ENCODE results near the gene POLD1.

The POLD1 gene

GRCh38 chr19:50459067-50459456 lies 74.9 kb downstream of the POLD1 start:
- H3K27ac ChIP-seq: no peak overlapping the region
- ChIA-PET POLR2A (ENCODE audit: low non-redundant PET) (no interaction called here), CTCF (no interaction called here)
- DNase-seq (ENCODE audit: low spot score): no peak
- no peak for TF ChIP-seq CTCF (conservative IDR thresholded peaks at IDR 0.05; ENCODE audit: low read depth)

- no peak for TF ChIP-seq CTCF (conservative IDR thresholded peaks at IDR 0.05; ENCODE audit: low read depth)
- CTCF ChIA-PET: interaction anchor here (0.7 to 1.5 kb wide), 2 partner anchors 22 to 1041 kb away, joined by 3 to 5 read pairs; no protein-coding TSS in a partner anchor
- no peak overlapping the region for H3K27ac ChIP-seq
- POLR2A ChIA-PET (ENCODE audit: low non-redundant PET): no interaction called here
- no peak for DNase-seq (ENCODE audit: low spot score)
Measured at GRCh38 chr19:50459638-50460037, 75.5 kb downstream of the POLD1 start.

GRCh38 chr19:50460161-50460765 lies 76.1 kb downstream of the POLD1 start:
- no peak overlapping the region for H3K27ac ChIP-seq
- DNase-seq (ENCODE audit: low spot score): peak; percentile 12
- ChIA-PET CTCF (interaction anchor here (0.7 to 1.5 kb wide), 5 partner anchors 10 to 1042 kb away, joined by 3 to 10 read pairs (median 3); no protein-coding TSS in a partner anchor), POLR2A (ENCODE audit: low non-redundant PET) (no interaction called here)
- no peak for TF ChIP-seq CTCF (conservative IDR thresholded peaks at IDR 0.05; ENCODE audit: low read depth)

- ChIA-PET POLR2A (ENCODE audit: low non-redundant PET) (no interaction called here), CTCF (interaction anchor here (0.7 to 1.5 kb wide), 6 partner anchors 11 to 93 kb away, joined by 3 to 10 read pairs (median 4); no protein-coding TSS in a partner anchor)
- peak; percentile 85 for DNase-seq (ENCODE audit: low spot score)
- no peak overlapping the region for H3K27ac ChIP-seq
- peak; percentile 82 for TF ChIP-seq CTCF (conservative IDR thresholded peaks at IDR 0.05; ENCODE audit: low read depth)
Measured at GRCh38 chr19:50461066-50461875, 77.1 kb downstream of the POLD1 start.

- CTCF ChIA-PET: interaction anchor here (0.5 to 1.2 kb wide), 3 partner anchors 9 to 489 kb away, joined by 3 to 5 read pairs (median 4); no protein-coding TSS in a partner anchor
- no peak for TF ChIP-seq CTCF (conservative IDR thresholded peaks at IDR 0.05; ENCODE audit: low read depth)
- POLR2A ChIA-PET (ENCODE audit: low non-redundant PET): interaction anchor here (0.6 kb wide), 1 partner anchor 739 kb away, joined by 5 read pairs; no protein-coding TSS in a partner anchor
Measured at GRCh38 chr19:50462970-50463369, 78.8 kb downstream of the POLD1 start.

DNA sequence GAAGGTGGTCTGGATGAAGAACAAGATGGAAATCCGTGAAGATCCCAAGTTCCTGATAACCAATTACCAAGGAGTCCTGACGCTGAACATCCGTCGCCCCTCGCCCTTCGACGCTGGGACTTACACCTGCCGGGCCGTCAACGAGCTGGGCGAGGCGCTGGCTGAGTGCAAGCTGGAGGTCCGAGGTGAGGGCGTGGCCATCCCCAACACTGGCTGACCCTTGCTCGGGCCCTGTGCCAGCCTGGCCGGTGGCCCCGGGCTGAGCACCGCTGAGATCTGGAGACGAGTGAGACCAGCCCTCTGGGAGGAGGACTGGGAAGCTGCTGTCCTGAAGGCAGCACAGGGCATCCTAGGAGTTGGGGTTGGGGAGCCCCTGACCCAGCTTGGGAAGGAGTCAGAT lies 80.2 kb downstream of the POLD1 start:
- no peak for TF ChIP-seq CTCF (conservative IDR thresholded peaks at IDR 0.05; ENCODE audit: low read depth)
- ChIA-PET POLR2A (ENCODE audit: low non-redundant PET) (no interaction called here), CTCF (no interaction called here)
- DNase-seq (ENCODE audit: low spot score): no peak
- H3K27ac ChIP-seq: no peak overlapping the region

More at GRCh38 chr19:50462970-50463369, 78.8 kb downstream of the POLD1 start:
- DNase-seq (ENCODE audit: low spot score): no peak
- H3K27ac ChIP-seq: no peak overlapping the region
